ENCODE results near the gene PDZK1IP1.
"Not testable (repeated sequence)": the region's sequence is repeated elsewhere in the genome, so short reads cannot be mapped to it uniquely, and the experiment has no call there.

PDZK1IP1 gene

DNA sequence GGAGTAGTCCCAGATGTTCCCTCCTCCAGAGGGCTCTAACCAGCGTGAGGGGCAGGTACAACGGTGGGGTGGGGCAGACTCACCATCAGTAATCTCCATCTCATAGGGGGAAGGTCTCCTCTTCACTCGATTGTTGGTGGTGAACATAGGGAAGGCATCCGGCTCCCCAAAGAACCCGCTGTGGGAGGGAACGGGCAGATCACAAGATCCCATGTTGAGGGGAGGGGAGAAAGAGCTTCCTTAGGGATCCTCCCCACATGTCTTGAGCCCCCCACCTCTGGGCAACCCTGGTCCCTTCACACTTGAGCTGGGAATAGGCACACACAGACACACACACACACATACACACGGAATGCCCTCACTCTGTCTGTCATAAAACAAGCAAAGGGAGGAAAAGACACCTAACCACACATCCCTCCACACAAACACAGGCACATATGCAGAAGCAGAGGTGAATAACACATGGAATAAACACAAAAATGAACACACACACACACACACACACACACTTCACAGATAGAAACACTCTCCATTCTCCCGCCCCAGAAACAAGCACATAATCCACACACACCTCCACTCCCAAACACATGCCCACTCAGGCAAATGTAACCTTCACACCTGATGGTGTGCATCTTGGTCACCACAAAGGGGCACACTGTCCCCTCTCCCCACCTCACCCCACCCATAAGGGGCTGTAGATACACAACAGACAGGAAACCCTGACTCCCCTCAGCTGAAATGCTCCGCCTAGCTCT, 34.3 kb upstream of the PDZK1IP1 start:
- no peak for DNase-seq (ENCODE audit: low read depth in 2 of 2)

- DNase-seq (ENCODE audit: low read depth in 2 of 2), result no peak
Observed at GRCh38 chr1:47223174-47223920, 33.5 kb upstream of the PDZK1IP1 start.

DNA sequence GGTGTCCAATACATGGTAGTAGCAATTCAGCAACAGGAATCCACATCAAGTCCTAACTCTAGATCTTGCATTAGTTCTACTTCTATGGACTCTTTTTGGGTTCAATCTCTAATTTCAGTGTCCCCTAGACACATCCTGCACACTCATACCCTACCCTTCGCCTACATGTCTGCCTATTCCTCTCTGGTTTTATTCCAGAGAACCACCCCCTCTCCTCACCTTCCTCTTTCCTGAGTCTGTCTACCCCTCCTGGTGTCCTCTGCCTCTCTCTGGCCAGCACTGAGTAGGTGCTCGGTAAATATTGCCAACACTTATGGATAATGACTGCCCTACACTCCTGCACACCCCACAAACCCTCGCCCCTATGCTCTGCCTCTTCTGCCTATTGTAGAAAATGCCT, 32.6 kb upstream of the PDZK1IP1 start:
- DNase-seq (ENCODE audit: low read depth in 2 of 2), result no peak

DNA sequence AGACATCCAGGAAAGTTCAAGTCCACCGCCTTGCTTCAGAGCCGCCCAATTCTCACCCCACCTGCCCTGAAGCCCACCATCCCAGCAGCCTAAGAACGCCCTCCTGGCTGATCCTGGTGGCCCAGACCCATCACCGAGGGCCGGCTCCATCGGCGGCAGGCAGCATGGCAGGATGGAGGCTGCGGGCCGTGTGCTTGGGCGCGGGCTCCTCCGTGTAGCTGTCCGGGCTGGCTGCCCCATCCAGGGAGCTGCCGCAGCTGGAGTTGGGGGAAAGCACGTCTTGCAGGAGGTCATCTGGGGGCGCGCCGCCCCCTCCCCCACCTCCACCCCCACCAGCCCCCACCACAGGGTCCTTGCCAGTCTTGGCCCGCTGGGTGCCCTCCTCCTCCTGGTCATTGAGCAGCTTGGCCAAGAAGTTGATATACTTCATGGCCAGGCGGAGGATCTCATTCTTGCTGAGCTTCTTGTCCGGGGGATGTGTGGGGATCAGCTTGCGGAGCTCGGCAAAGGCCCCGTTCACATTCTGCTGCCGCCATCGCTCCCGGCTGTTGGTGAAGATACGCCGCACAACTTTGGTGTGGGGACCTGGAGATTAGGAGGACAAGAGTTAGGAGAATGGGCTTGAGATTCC, 29.9 kb upstream of the PDZK1IP1 start:
- no peak for DNase-seq (ENCODE audit: low read depth in 2 of 2)

DNA sequence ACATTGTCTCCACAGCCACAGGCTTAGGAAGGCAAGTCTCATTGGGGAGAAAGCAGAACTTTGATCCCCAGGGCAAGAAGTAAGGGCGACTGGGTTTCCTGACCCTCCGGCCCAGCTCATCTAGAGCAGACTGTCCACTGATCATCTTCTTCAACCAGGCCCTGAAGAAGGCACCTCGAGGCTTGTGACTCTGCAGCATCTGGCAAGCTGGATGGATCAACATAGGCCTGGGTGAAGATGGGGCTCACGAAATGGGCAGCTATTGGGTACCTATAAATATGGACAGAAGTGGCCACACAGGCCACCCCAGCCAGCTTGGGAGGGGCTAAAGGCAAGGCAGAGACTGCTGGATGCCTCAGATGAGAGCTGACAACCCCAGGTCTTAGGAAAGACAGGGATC, 29.2 kb upstream of the PDZK1IP1 start:
- DNase-seq (ENCODE audit: low read depth in 2 of 2), result no peak

DNA sequence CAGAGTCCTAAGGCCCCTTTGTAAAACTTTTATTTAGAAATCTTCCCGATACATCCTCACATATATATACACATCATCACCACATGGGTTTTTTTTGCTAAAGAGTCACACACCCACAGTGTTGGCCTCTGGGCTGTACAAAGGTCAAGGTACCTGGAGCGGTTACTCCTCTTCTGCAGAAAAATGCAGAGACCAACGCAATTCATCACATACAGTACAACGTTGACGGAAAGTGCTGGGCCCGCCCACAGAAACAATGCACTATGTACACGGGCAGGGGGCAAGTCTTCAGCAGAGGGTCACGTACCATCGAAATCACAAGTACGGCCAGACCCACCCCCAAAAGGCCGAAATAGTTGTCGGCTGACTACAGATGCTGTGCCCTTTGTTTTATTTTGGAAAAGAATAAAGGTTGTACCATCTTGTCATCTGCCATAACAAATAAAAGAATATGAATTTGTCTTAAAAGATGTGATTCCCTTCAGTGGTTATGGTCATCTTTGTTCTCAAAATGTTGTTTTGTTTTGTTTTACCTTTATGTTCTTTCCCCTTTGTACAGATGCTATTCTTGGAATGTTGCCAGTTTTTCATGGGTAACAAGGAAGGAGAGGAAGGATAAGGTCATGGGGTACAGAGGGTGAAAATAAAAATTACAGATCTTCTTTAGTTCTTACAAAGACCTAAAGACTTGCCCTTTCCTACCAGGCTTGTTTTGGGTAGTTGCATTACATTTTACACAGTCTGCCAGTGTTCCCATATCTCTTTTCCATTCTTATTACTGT, 26.6 kb upstream of the PDZK1IP1 start:
- DNase-seq (ENCODE audit: low read depth in 2 of 2), result no peak

DNA sequence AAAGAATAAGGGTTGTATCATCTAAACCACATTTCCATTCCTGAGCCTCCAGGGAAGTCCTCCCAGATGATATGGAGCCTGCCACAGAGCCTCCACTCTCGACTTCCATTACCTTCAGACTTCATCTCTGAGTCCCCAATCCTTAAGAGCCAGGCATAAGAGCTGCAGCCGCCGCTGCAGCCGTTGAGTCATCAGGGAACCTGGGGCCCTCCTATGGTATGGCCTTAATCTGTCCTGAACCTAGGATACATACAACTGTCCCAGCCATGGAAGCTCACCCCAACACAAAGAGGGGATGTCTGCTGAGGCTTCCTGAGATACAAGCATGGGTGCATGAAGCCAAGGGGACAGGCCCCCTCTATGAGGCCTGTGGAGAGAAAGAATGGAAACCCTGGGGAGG, 25.9 kb upstream of the PDZK1IP1 start:
- no peak for DNase-seq (ENCODE audit: low read depth in 2 of 2)

DNA sequence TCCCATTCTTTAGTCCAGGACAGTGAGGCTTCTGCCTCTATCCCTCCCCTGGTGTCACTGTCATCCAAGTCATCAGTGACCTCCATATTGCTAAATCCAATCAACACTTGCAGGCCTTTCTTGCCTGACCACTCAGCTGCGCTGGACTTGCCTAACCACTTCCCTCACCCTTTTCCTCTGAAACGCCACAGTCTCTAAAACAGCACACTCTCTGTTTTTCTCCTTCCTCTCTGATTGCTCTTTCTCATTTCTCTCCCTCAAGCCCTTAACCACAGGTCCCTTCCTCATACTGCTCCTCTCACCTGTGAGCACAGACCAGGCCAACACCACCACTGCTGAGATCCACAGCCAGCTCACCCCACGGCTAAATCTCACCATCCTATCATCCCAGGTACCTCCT, 24.7 kb upstream of the PDZK1IP1 start:
- no peak for DNase-seq (ENCODE audit: low read depth in 2 of 2)

GRCh38 chr1:47213230-47213963, 23.6 kb upstream of the PDZK1IP1 start:
- no peak for DNase-seq (ENCODE audit: low read depth in 2 of 2)

- no peak for DNase-seq (ENCODE audit: low read depth in 2 of 2)
Observed at GRCh38 chr1:47212636-47213229, 22.9 kb upstream of the PDZK1IP1 start.

DNA sequence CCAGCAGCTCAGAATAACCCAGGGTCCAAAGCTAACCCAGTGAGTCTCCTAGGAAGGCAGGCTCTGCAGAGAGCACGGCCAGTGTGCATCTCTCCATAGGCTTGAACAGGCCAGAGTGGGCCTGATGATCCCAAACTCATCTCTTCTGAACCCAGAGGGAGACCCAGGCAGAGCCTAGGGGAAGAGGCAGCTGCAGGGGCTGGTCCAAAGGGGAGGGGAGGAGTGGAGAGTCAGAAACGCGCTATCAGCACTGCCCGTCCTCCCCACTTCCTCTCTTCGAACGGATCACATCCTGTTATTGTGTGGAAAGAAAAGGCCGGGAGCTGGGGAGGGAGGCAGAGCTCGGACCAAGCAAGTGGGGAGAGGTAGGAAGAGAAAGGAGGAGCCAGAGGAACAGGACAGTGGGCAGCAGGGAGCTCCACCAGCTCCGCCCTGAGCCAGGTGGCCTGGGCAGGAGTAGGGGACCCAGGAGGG, 22.0 kb upstream of the PDZK1IP1 start:
- no peak for DNase-seq (ENCODE audit: low read depth in 2 of 2)

- no peak for DNase-seq (ENCODE audit: low read depth in 2 of 2)
Observed at GRCh38 chr1:47210666-47211065, 20.8 kb upstream of the PDZK1IP1 start.

GRCh38 chr1:47209725-47210325, 20.0 kb upstream of the PDZK1IP1 start:
- DNase-seq (ENCODE audit: low read depth in 2 of 2), result no peak

- DNase-seq (ENCODE audit: low read depth in 2 of 2), result no peak
Observed at GRCh38 chr1:47209091-47209490, 19.3 kb upstream of the PDZK1IP1 start.

DNA sequence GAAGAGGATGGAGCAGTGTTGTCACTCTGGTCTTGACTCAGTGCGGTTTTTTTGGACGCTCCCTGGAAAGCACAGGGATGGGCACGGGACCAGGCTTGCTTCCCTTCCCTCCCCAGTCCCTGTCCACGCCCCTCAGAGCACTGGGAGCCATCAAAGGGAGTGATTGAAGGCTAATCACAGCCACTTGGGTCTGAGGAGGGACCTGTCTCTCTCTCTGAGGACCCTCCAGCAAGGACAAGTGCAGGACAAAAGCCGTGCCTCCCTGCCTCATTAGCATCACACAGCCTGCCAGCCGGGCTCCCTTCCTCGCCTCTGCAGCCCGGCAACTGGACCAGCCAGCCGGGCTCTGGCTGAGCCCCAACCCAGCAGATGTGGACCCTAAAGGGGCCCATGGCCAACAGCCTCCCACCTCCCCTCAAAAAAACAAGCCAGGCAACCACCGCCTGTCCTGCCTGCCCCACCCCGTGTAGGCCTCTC, 18.6 kb upstream of the PDZK1IP1 start:
- DNase-seq (ENCODE audit: low read depth in 2 of 2), result no peak

- no peak for DNase-seq (ENCODE audit: low read depth in 2 of 2)
Observed at GRCh38 chr1:47207803-47208373, 18.1 kb upstream of the PDZK1IP1 start.

- DNase-seq (ENCODE audit: low read depth in 2 of 2), result no peak
Observed at GRCh38 chr1:47205918-47206317, 16.1 kb upstream of the PDZK1IP1 start.

DNA sequence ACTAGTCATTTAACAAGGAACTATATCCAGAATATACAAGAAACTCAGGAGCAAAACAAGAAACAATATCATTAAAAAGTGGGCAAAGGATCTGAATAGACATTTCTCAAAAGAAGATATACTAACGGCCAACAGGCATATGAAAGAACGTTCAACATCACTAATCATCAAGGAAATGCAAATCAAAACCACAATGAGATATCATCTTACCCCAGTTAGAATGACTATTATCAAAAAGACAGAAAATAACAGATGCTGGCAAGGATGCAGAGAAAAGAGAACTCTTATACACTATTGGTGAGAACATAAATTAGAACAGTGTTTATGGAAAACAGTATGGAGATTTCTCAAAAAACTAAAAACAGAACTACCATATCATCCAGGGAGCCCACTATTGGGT, 13.7 kb upstream of the PDZK1IP1 start:
- DNase-seq (ENCODE audit: low read depth in 2 of 2), result not testable (repeated sequence)

DNA sequence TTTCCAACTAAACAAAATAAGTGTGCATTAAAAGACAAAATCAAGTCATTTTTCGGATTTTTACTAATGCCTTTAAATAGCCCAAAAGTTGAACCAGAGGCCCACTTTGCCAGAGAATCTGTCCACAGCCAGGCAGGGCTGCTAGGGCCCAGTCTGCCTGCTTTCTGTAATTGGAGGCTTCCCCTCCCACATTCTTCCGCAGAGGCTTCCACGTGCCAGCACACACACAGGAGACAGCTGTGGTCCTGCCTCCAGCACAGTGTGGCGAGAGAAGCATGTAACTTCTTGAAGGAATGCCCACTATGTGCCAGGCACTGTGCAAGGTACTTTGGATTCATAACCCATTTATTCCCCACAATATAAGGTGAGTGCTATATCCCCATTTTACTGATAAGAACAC, 11.3 kb upstream of the PDZK1IP1 start:
- no peak for DNase-seq (ENCODE audit: low read depth in 2 of 2)

DNA sequence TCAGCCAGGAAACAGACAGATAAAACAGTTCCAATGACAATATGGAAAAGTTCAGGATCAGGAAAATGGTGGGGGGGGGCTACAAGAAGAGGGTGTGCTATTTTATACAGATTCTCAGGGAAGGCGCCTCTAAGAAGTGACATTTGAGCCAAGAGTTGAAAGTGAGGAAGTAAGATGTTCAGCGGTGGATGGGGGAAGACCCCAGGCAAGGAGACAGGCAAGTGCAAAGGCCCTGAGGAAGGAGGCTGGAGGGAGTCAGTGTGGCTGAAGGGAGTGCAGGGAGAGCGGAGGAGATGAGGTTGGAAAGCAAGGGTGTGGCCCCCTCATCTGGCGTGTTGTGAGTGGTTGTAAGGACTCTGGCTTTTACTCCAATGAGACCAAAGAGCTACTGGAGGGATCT, 8.4 kb upstream of the PDZK1IP1 start:
- DNase-seq (ENCODE audit: low read depth in 2 of 2), result no peak

Data from stimulated activated CD8-positive, alpha-beta memory T cell treated with anti-CD3 and anti-CD28 coated beads, Interleukin-15, amount 100 ng/mL, for 4 hours (primary cell).